Measurements from ENCODE around the gene TYRP1. TPM values are rescaled to one million over a fixed set of nuclear protein-coding genes. Genes with fewer than 3 reads are reported as not detected.

The TYRP1 gene
- total RNA-seq, 1 donor from 2014 or later, result 86.2 TPM

GRCh38 chr9:12703996-12704395 is 10.8 kb downstream of the TYRP1 start:
- no peak overlapping the region for H3K4me3 Mint-ChIP-seq

GRCh38 chr9:12705738-12706391 is 12.7 kb downstream of the TYRP1 start:
- Mint-ChIP-seq H3K9me3 (no peaks in the 10 kb centered on the region), H3K36me3 (no peaks in the 10 kb centered on the region), H3K4me1 (ENCODE audit: unreplicated experiment) (peaks cover 4% of the 10 kb centered on the region), H3K4me3 (no peak overlapping the region), H3K27ac (no peak overlapping the region), H3K27me3 (no peaks in the 10 kb centered on the region)
- no peak for DNase-seq (ENCODE audit: extremely low spot score, unreplicated experiment)
- no peak for TF ChIP-seq CTCF (conservative IDR thresholded peaks at IDR 0.05)

More at GRCh38 chr9:12703996-12704395, 10.8 kb downstream of the TYRP1 start:
- Mint-ChIP-seq H3K9me3 (no peaks in the 10 kb centered on the region), H3K36me3 (no peaks in the 10 kb centered on the region), H3K27ac (no peak overlapping the region), H3K27me3 (no peaks in the 10 kb centered on the region), H3K4me1 (ENCODE audit: unreplicated experiment) (peaks cover 4% of the 10 kb centered on the region)
- no peak for TF ChIP-seq CTCF (conservative IDR thresholded peaks at IDR 0.05)
- no peak for DNase-seq (ENCODE audit: extremely low spot score, unreplicated experiment)

GRCh38 chr9:12708562-12709298 is 15.5 kb downstream of the TYRP1 start:
- no peak for TF ChIP-seq CTCF (conservative IDR thresholded peaks at IDR 0.05)
- Mint-ChIP-seq H3K4me3 (no peak overlapping the region), H3K27me3 (no peaks in the 10 kb centered on the region), H3K36me3 (no peaks in the 10 kb centered on the region), H3K9me3 (no peaks in the 10 kb centered on the region), H3K4me1 (ENCODE audit: unreplicated experiment) (no peaks in the 10 kb centered on the region), H3K27ac (no peak overlapping the region)
- no peak for DNase-seq (ENCODE audit: extremely low spot score, unreplicated experiment)

- no peak for DNase-seq (ENCODE audit: extremely low spot score, unreplicated experiment)
- Mint-ChIP-seq H3K27me3 (no peaks in the 10 kb centered on the region), H3K4me1 (ENCODE audit: unreplicated experiment) (no peaks in the 10 kb centered on the region), H3K27ac (no peak overlapping the region), H3K9me3 (no peaks in the 10 kb centered on the region), H3K4me3 (no peak overlapping the region), H3K36me3 (no peaks in the 10 kb centered on the region)
- no peak for TF ChIP-seq CTCF (conservative IDR thresholded peaks at IDR 0.05)
Observed at GRCh38 chr9:12712532-12712931, 19.3 kb downstream of the TYRP1 start.

- H3K4me3 Mint-ChIP-seq, result no peak overlapping the region
Observed at GRCh38 chr9:12715268-12715667, 22.1 kb downstream of the TYRP1 start.

More at GRCh38 chr9:12715268-12715667, 22.1 kb downstream of the TYRP1 start:
- H3K4me1 Mint-ChIP-seq (ENCODE audit: unreplicated experiment), result peaks cover 6% of the 10 kb centered on the region
- no peaks in the 10 kb centered on the region for H3K36me3 Mint-ChIP-seq
- DNase-seq (ENCODE audit: extremely low spot score, unreplicated experiment), result no peak
- H3K27ac Mint-ChIP-seq, result no peak overlapping the region
- H3K27me3 Mint-ChIP-seq, result no peaks in the 10 kb centered on the region
- TF ChIP-seq CTCF (conservative IDR thresholded peaks at IDR 0.05), result no peak
- no peaks in the 10 kb centered on the region for H3K9me3 Mint-ChIP-seq

All from type B pancreatic cell (in vitro differentiated cells).